ENCODE results near the gene MYCBPAP.
A peak's percentile ranks its signal among the peaks of the same experiment; 100 is the strongest.

MYCBPAP gene

GRCh38 chr17:50492214-50492613 is 16.0 kb upstream of the MYCBPAP start:
- no peak for DNase-seq

DNA sequence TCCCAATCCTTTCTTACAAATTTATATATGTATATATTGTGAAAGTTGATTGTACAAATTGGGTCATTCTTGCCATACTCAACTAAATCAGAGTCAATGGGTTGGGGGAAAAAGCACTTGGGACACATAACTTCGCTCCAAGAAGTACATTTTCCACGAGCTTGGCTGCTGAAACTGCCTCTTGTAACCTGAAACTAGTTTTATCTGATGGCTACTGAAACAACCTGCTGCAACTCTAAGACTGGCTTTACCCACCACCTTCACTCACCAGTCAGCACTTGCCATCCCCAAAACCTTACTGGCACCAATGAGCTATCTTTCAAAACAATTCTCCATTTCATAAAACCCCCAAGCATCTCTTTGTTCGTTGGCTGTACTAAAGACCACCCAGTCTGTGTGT is 14.5 kb upstream of the MYCBPAP start:
- no peak for DNase-seq

DNA sequence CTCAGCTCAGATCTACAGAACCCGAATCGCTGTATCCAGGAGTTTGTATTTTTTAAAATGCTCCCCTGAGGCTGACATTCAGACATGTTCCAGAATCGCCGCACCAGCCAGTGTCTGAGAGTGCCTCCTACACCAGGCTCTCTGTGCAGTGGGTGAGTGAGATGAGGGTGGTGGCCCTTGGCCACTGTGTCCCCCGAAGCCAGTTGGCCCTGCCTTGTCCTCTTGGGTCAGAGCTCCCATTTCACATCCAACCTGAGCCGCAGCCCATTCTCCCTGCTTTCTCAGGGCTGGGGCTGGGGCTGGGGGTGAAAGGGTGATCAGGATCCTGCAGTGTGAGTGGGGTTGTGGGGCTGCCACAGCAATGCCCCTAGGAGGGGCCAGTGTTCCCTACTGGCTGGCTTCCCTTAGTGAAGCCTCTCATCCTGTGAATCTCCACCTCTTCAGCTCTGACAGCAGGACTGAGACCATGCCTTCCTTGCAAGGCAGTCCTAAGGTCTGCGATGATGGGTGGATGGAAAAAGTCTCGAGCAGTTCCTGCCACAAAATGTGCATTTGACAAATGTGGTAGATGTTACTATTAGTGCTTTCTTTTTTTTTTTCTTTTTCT is 12.9 kb upstream of the MYCBPAP start:
- DNase-seq = no peak

GRCh38 chr17:50495918-50496317 is 12.3 kb upstream of the MYCBPAP start:
- DNase-seq = no peak

- DNase-seq = no peak
Measured at GRCh38 chr17:50498021-50498874, 10.0 kb upstream of the MYCBPAP start.

DNA sequence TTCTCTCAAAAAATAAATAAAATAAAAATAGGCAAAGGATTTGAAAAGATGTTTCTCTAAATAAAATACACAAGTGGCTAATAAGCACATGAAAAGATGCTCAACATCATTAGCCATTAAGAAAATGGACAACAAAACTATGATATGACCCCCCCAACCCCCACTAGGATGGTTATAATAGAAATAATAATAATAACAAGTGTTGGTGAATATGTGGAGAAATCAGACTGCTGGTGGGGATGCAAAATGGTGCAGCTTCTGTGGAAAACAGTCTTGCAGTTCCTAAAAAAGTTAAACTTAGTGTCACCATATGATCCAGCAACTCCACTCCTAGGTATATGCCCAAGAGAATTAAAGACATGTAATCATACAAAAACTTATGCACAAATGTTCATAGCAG is 9.0 kb upstream of the MYCBPAP start:
- no peak for DNase-seq

DNA sequence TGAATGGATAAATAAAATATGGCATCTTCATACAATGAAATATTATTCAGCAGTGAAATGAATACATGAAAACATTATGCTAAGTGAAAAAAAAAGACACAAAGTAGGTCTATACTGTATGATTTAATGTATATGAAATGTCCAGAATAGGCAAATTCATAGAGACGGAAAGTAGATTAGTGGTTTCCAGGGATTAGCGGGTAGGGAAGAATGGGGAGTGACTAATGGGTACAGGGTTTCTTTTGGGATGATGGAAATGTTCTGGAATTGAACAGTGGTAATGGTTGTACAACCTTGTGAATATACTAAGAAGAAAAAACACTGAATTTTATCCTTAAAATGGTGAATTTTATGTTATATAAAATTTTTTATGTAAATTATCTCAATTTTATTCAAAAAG is 8.5 kb upstream of the MYCBPAP start:
- DNase-seq = no peak

- peak in 1 of 4 experiments; percentile 10 for DNase-seq
Measured at GRCh38 chr17:50501054-50501453, 7.2 kb upstream of the MYCBPAP start.

- DNase-seq = no peak
Measured at GRCh38 chr17:50502301-50502990, 5.8 kb upstream of the MYCBPAP start.

GRCh38 chr17:50505591-50506130 is 2.6 kb upstream of the MYCBPAP start:
- no peak for DNase-seq

GRCh38 chr17:50506298-50506697 is 1.9 kb upstream of the MYCBPAP start:
- DNase-seq = no peak

DNA sequence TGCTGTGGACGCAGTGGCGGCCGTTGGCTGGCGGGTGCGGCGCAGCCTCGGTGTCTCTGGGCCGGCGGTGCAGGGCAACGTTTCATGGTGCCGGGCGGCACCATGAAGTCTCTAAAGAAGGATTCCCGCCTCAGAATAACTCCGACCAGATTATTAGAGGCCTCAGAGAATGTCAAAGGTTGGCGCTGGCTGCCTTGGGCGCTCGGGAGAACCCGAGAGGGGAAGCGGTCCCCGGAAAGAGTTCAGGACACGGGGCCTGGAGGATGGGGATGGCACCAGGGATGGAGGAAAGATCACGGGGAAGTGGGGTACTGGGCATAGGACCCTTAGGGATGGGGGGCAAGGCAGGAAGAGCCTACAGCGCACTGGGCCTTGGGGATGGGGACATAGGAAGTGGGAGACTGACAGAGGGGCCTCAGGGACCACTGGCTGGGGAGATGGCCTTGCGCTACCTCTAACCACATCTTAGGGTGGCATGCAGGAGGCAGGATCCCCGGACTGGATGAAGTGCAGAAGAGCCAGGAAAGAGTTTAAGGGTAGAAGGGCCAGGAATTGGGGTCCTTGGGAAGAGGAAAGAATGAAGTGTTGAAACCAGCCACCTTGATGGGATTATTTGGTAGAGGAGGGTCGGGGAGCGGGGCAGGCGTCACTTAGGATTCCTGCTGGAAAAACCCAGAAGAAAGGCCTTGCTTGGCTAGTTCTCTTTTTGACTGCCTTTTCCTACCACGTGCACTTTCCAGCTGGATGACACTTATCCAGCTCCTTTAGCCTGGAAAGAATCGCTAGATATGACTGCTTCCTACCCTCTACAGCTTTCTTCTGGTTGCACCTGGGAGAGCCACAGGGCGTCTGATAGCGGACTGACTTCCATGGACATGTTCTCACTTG is 578 bp downstream of the MYCBPAP start:
- no peak for DNase-seq

DNA sequence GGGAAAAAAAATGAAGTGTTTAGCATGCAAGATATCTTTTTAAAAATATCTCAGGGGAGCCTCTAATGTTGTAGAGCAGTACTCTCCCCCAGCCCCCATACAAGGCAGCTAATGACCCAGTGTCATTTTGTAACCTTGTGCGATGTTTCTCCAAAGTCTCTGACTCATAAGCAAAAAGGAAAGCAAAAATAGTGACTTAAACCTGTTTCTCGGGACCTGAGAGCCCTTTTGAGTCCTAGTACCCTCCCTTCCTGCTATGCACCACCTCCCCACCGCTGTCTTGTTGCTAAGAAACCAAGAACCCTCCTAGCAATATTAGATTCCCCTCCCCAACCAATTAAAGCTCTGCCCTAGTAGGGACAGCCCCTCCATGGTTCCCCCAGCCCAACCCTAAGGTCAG is 2.8 kb downstream of the MYCBPAP start:
- DNase-seq = peak; percentile 11 to 26 (median 18)

DNA sequence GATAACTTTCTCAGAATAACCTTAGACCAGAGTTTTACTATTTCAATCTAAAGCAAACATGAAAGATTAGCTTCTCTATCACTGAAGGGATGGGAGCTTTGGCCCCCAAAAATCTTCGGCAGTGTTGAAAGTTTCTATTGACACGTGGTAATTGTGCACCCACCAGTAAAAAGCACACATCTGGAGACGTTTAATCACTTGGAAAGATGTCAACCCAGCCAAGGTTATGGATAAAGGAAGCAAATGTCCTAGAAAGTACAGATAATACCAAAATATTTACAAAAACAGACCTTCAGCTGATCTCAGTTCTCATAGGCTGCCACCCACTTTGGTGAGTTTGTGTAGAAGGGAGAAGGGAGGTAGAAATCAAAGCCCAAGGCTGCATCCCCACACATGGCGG is 5.3 kb downstream of the MYCBPAP start:
- no peak for DNase-seq

GRCh38 chr17:50514388-50514787 is 6.1 kb downstream of the MYCBPAP start:
- no peak for DNase-seq

DNA sequence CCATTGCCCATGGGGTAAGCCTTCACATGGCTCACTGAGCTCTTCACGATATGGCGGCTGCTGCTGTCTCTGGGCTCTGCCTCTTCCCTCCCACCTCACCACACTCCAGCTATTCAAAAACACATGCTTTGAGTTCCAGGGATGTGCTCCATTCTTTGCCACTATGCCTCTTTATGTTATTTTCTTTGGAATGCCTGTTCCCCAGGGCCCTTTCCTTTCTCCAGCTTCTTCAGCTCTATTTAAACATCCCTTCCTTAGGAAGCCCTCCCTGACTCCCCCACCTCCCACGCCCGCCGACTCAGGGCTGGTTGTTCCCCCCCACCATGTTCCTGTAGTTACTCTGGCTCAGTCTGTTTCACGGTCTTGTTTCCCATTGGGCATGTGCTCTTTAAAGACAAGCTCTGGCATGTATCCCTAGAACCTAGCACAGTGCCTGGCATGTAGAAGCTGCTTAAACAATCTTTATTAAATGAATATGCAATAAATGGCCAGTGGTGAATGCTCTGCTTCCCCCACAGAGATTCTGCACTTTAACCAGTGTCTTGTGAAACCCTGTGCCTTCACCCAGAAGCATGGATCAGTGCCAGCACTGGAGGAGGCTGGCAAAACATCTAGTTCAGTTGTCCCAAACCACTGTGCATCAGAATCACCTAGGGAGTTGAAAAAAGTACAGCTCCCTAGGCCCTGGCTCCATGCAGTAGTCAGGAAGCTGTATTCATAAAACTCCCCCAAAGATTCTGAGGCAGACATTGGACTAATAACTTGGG is 6.9 kb downstream of the MYCBPAP start:
- no peak for DNase-seq

- no peak for DNase-seq
Measured at GRCh38 chr17:50517011-50517410, 8.8 kb downstream of the MYCBPAP start.

DNA sequence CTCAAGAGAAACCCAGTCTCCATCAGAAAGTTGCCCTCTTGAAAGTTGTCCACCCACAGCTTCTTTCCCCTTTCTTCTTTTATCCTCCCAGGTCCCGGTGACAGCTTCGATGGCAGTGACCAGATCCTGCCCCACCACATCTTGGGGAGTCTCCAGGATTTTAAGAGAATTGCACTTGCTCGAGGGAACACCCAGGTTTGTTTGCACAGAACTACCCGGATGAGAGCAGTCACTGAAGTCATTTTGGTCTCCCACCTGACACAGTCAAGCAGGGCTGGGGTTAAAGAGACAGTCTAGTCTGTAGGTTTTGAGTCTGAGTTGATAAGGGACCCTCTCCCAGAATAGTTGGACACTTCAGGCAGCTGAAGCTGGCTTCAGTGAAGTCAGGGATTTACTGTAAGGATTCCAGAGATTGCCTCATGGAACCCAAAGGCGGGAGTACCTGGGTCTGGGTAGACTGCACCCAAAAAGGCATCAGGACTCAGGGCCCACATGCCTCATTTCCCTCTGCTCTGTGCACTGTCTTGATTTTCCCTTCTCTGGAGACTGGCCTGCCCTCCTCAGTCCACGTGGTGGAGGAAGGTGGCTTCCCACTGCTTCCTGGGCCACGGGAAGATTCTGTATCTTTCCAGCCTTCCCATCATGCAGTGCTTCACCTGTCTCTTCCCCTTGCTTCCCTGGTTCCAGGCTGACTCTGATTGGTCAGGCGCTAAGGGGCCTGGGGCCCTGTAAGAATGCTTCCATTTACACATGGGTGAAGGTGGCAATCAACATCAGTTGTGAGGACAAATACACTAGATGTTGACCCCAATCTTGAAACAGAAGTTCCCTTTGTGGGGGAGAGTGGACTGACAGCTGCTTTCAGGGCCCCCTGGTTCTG is 9.5 kb downstream of the MYCBPAP start:
- no peak for DNase-seq

GRCh38 chr17:50518384-50519023 is 10.3 kb downstream of the MYCBPAP start:
- no peak for DNase-seq

GRCh38 chr17:50519141-50519834 is 11.0 kb downstream of the MYCBPAP start:
- DNase-seq = no peak
